Activated CD8-positive, alpha-beta T cell treated with anti-CD3 and anti-CD28 coated beads for 36 hours (primary cell): Measurements from ENCODE around the gene TMEM54. TPM values are rescaled to one million over a fixed set of nuclear protein-coding genes. Genes with fewer than 3 reads are reported as not detected.
"Not testable (repeated sequence)": the region's sequence is repeated elsewhere in the genome, so short reads cannot be mapped to it uniquely, and the experiment has no call there.

Experiments
- ATAC-seq: fragments of 200-7000 bp; cut with Tn5 transposase; one replicate; pipeline ENCODE4 v1.10.0; 2021; ENCODE audit warnings: mild to moderate bottlenecking, moderate library complexity
- CTCF ChIA-PET: fragments of 350-600 bp; sonication (Branson Sonifier 250); formaldehyde crosslinking; loops from one replicate; lab custom pipeline; 2021; ENCODE audit warnings: antibody characterized with exemption; lab: Charles Lee
- POLR2A ChIA-PET: fragments of 350-600 bp; sonication (Branson Sonifier 250); formaldehyde crosslinking; loops from one replicate; lab custom pipeline; 2021; ENCODE audit warnings: antibody characterized with exemption; lab: Charles Lee
- DNase-seq: peaks from one replicate; pipeline ENCODE4 v3.0.0-alpha.2; 2020
- H3K27ac Mint-ChIP-seq: one replicate; pipeline ENCODE4 v1.8.0; 2021; ENCODE audit warnings: mild to moderate bottlenecking, mixed read lengths
- H3K27me3 Mint-ChIP-seq: one replicate; pipeline ENCODE4 v1.8.0; 2021; ENCODE audit warnings: mixed read lengths
- H3K36me3 Mint-ChIP-seq: one replicate; pipeline ENCODE4 v1.8.0; 2021; ENCODE audit warnings: low read depth, mixed read lengths
- H3K4me1 Mint-ChIP-seq: one replicate; pipeline ENCODE4 v1.8.0; 2021; ENCODE audit warnings: low read depth, mixed read lengths
- H3K4me3 Mint-ChIP-seq: one replicate; pipeline ENCODE4 v1.8.0; 2021; ENCODE audit warnings: mild to moderate bottlenecking, moderate library complexity, mixed read lengths
- H3K9me3 Mint-ChIP-seq: one replicate; pipeline ENCODE4 v1.8.0; 2021; ENCODE audit warnings: mixed read lengths
- CTCF ChIP-seq: fragments of 200-600 bp; IDR thresholded peaks from one replicate; pipeline ENCODE4 v1.8.0; 2022; ENCODE audit warnings: antibody characterized with exemption, mild to moderate bottlenecking
- intact Hi-C: fragments of 100-400 bp; cut with micrococcal nuclease; formaldehyde crosslinking; loops from one replicate; pipeline ENCODE4 v1.10.0; 2022
- total RNA-seq, 2 experiments: library from RNA; stranded (reverse); gene quantifications; one replicate each; pipeline ENCODE4 v1.2.3, GENCODE V29; 2021

TMEM54 gene
- total RNA-seq, 2 experiments from 2014 or later = 1.3 to 1.9 TPM

- H3K36me3 Mint-ChIP-seq = no peaks in the 10 kb centered on the region
- ATAC-seq = no peak
- H3K4me1 Mint-ChIP-seq = peaks cover 1% of the 10 kb centered on the region
- CTCF ChIA-PET = no interaction called here
- H3K9me3 Mint-ChIP-seq = no peaks in the 10 kb centered on the region
- no peak for DNase-seq
- no peak overlapping the region for H3K27ac Mint-ChIP-seq
- no peak for TF ChIP-seq CTCF
- H3K27me3 Mint-ChIP-seq = peaks cover 16% of the 10 kb centered on the region
- H3K4me3 Mint-ChIP-seq = no peak overlapping the region
- intact Hi-C loops = no loop called here
- POLR2A ChIA-PET = no interaction called here
Observed at GRCh38 chr1:32906654-32907053, 5.5 kb upstream of the TMEM54 start.

- H3K36me3 Mint-ChIP-seq, ATAC-seq, H3K9me3 Mint-ChIP-seq, H3K27ac Mint-ChIP-seq, intact Hi-C loops, H3K4me1 Mint-ChIP-seq, DNase-seq, H3K4me3 Mint-ChIP-seq: not testable (repeated sequence)
- POLR2A ChIA-PET = interaction anchor here (0.7 kb wide), 1 partner anchor 8 kb away, joined by 3 read pairs; no protein-coding TSS in a partner anchor
- CTCF ChIA-PET = interaction anchor here (2.1 kb wide), 1 partner anchor 13 kb away, joined by 12 read pairs; no protein-coding TSS in a partner anchor
- peaks cover 21% of the 10 kb centered on the region for H3K27me3 Mint-ChIP-seq
Observed at GRCh38 chr1:32905588-32905987, 4.4 kb upstream of the TMEM54 start.

- ChIA-PET CTCF (interaction anchor here (1.0 to 2.1 kb wide), 5 partner anchors 12 to 32 kb away, joined by 3 to 12 read pairs (median 5); partner anchors contain the start of gene HPCA), POLR2A (no interaction called here)
- ATAC-seq = no peak
- intact Hi-C loops = no loop called here
- no peaks in the 10 kb centered on the region for H3K36me3 Mint-ChIP-seq
- H3K9me3 Mint-ChIP-seq = no peaks in the 10 kb centered on the region
- peaks cover 27% of the 10 kb centered on the region for H3K27me3 Mint-ChIP-seq
- H3K27ac Mint-ChIP-seq = no peak overlapping the region
- no peak overlapping the region for H3K4me3 Mint-ChIP-seq
- peaks cover 7% of the 10 kb centered on the region for H3K4me1 Mint-ChIP-seq
- no peak for TF ChIP-seq CTCF
- DNase-seq = no peak
Observed at GRCh38 chr1:32904797-32905196, 3.6 kb upstream of the TMEM54 start.

- TF ChIP-seq CTCF = no peak
- no peak for ATAC-seq
Observed at GRCh38 chr1:32903991-32904785, 3.0 kb upstream of the TMEM54 start.

GRCh38 chr1:32902535-32902920 is 1.3 kb upstream of the TMEM54 start:
- peaks cover 43% of the 10 kb centered on the region for H3K27me3 Mint-ChIP-seq
- peaks cover 7% of the 10 kb centered on the region for H3K4me1 Mint-ChIP-seq
- no peaks in the 10 kb centered on the region for H3K9me3 Mint-ChIP-seq
- ATAC-seq (no peak), DNase-seq (no peak)
- POLR2A ChIA-PET = no interaction called here
- TF ChIP-seq CTCF = no peak
- no peak overlapping the region for H3K27ac Mint-ChIP-seq
- CTCF ChIA-PET = interaction anchor here (1.0 to 1.1 kb wide), 2 partner anchors 10 to 24 kb away, joined by 3 read pairs; no protein-coding TSS in a partner anchor
- H3K4me3 Mint-ChIP-seq = no peak overlapping the region
- intact Hi-C loops = no loop called here
- no peaks in the 10 kb centered on the region for H3K36me3 Mint-ChIP-seq

More at GRCh38 chr1:32903991-32904785, 3.0 kb upstream of the TMEM54 start:
- Mint-ChIP-seq H3K27me3 (peaks cover 30% of the 10 kb centered on the region), H3K4me1 (peaks cover 7% of the 10 kb centered on the region), H3K4me3 (no peak overlapping the region), H3K9me3 (no peaks in the 10 kb centered on the region), H3K27ac (no peak overlapping the region), H3K36me3 (no peaks in the 10 kb centered on the region)
- DNase-seq = no peak
- POLR2A ChIA-PET = no interaction called here
- CTCF ChIA-PET = interaction anchor here (1.0 to 2.1 kb wide), 5 partner anchors 12 to 31 kb away, joined by 3 to 12 read pairs (median 5); partner anchors contain the start of gene HPCA
- intact Hi-C loops = no loop called here
